CD14-positive monocyte (primary cell): ENCODE data around the gene SRD5A1. TPM values are rescaled to one million over a fixed set of nuclear protein-coding genes. Genes with fewer than 3 reads are reported as not detected.

Experiments used
- DNase-seq, 3 donors: peaks; one replicate each; pipeline ENCODE4 v3.0.0-alpha.2; 2011 to 2022
- H2AFZ ChIP-seq: 2 replicates; pipeline ENCODE4 v1.6.0; 2012; ENCODE audit warnings: mild to moderate bottlenecking, low read depth, low read length, inconsistent platforms; ENCODE audit not compliant: insufficient read depth, poor library complexity, severe bottlenecking
- H3K27ac ChIP-seq, 2 donors: 1 replicate in 1 of 2; 2 replicates in 1 of 2; pipeline ENCODE4 v1.5.1; 2012 to 2013; ENCODE audit warnings: low read length in 2 of 2, control low read depth in 1 of 2, inconsistent platforms in 1 of 2, low read depth in 1 of 2, mild to moderate bottlenecking in 1 of 2
- H3K27me3 ChIP-seq, 2 donors: one replicate each; pipeline versions ENCODE4 v1.6.0 to v1.6.1; 2011 to 2013; ENCODE audit warnings: low read length in 2 of 2; ENCODE audit not compliant: control insufficient read depth in 2 of 2, insufficient read depth in 2 of 2
- H3K36me3 ChIP-seq, 2 donors: replicated peaks in 1 of 2; 1 replicate in 1 of 2; 2 replicates in 1 of 2; pipeline versions ENCODE4 v1.5.1 to v1.6.1; 2012 to 2013; ENCODE audit warnings: low read length in 2 of 2, control low read depth in 1 of 2, inconsistent platforms in 1 of 2, mild to moderate bottlenecking in 1 of 2; ENCODE audit not compliant: insufficient read depth in 2 of 2, control insufficient read depth in 1 of 2
- H3K4me1 ChIP-seq, 2 donors: 1 replicate in 1 of 2; 2 replicates in 1 of 2; pipeline versions ENCODE4 v1.5.1 to v1.6.1; 2012 to 2013; ENCODE audit warnings: low read length in 2 of 2, control low read depth in 1 of 2, inconsistent platforms in 1 of 2, mild to moderate bottlenecking in 1 of 2, moderate library complexity in 1 of 2; ENCODE audit not compliant: insufficient read depth in 2 of 2, control insufficient read depth in 1 of 2
- H3K4me2 ChIP-seq: replicated peaks from 2 replicates; pipeline ENCODE3; 2012; ENCODE audit warnings: low read length, moderate library complexity, mild to moderate bottlenecking; ENCODE audit not compliant: poor library complexity, severe bottlenecking; ENCODE audit errors: extremely low read depth
- H3K4me3 ChIP-seq, 3 experiments: fragments of 200-600 bp in 1 of 3; sonication (generic) in 1 of 3; replicated peaks in 1 of 3; 1 replicate in 2 of 3; 2 replicates in 1 of 3; pipeline ENCODE4 v1.5.1; 2011 to 2013; ENCODE audit warnings: low read length in 3 of 3, mild to moderate bottlenecking in 3 of 3, control low read depth in 2 of 3, low read depth in 2 of 3, inconsistent platforms in 1 of 3, moderate library complexity in 1 of 3
- H3K79me2 ChIP-seq: 2 replicates; pipeline ENCODE4 v1.6.0; 2012; ENCODE audit warnings: mild to moderate bottlenecking, control low read depth, inconsistent platforms, low read length, moderate library complexity; ENCODE audit not compliant: insufficient read depth
- H3K9ac ChIP-seq: 2 replicates; pipeline ENCODE4 v1.6.0; 2017; ENCODE audit warnings: low read length, mild to moderate bottlenecking; ENCODE audit not compliant: insufficient read depth, poor library complexity, severe bottlenecking
- H3K9me3 ChIP-seq, 2 donors: replicated peaks in 1 of 2; 1 replicate in 1 of 2; 2 replicates in 1 of 2; pipeline versions ENCODE4 v1.5.1 to v1.6.1; 2012 to 2013; ENCODE audit warnings: low read length in 2 of 2, control low read depth in 1 of 2; ENCODE audit not compliant: control insufficient read depth in 1 of 2, insufficient read depth in 1 of 2
- H4K20me1 ChIP-seq: 2 replicates; pipeline ENCODE4 v1.6.0; 2012; ENCODE audit warnings: mild to moderate bottlenecking, low read length, control low read depth, moderate library complexity; ENCODE audit not compliant: insufficient read depth
- H3K27ac Mint-ChIP-seq, 7 donors: one replicate each; pipeline ENCODE4 v1.8.0; 2020; ENCODE audit warnings: mild to moderate bottlenecking in 7 of 7, mixed read lengths in 7 of 7, moderate library complexity in 6 of 7, inconsistent platforms in 2 of 7
- H3K27me3 Mint-ChIP-seq, 3 donors: one replicate each; pipeline ENCODE4 v1.8.0; 2021 to 2022; ENCODE audit warnings: low read depth in 3 of 3, mild to moderate bottlenecking in 3 of 3, mixed read lengths in 3 of 3, moderate library complexity in 3 of 3, inconsistent platforms in 1 of 3
- H3K36me3 Mint-ChIP-seq, 2 donors: one replicate each; pipeline ENCODE4 v1.8.0; 2020; ENCODE audit warnings: mixed read lengths in 2 of 2, inconsistent platforms in 1 of 2, mild to moderate bottlenecking in 1 of 2
- H3K4me1 Mint-ChIP-seq: one replicate; pipeline ENCODE4 v1.8.0; 2020; ENCODE audit warnings: mild to moderate bottlenecking, mixed read lengths
- H3K4me3 Mint-ChIP-seq, 2 donors: one replicate each; pipeline ENCODE4 v1.8.0; 2020; ENCODE audit warnings: mild to moderate bottlenecking in 2 of 2, mixed read lengths in 2 of 2, moderate library complexity in 1 of 2
- H3K9me3 Mint-ChIP-seq, 7 donors: one replicate each; pipeline ENCODE4 v1.8.0; 2020 to 2022; ENCODE audit warnings: mixed read lengths in 7 of 7, mild to moderate bottlenecking in 6 of 7, moderate library complexity in 6 of 7, inconsistent platforms in 2 of 7
- WGBS: methylation state at CpG from one replicate; pipeline ENCODE4 v1.1.5; 2013; ENCODE audit warnings: missing lambda C conversion rate; ENCODE audit not compliant: insufficient coverage; 5-methylcytosine and 5-hydroxymethylcytosine counted together
- intact Hi-C, 2 donors: fragments of 100-400 bp; cut with micrococcal nuclease; formaldehyde crosslinking; loops; one replicate each; pipeline versions ENCODE4 v1.15.0 to v1.15.1; 2023
- polyA plus RNA-seq, 3 donors: library from polyadenylated mRNA; depleted of rRNA in 1 of 3; unstranded in 2 of 3; stranded (reverse) in 1 of 3; fragments of 300-500 nt in 2 of 3; fragments of >200 nt in 1 of 3; fragmentation: Illumina TruSeq in 2 of 3; gene quantifications; 1 replicate in 2 of 3; 2 replicates in 1 of 3; pipeline ENCODE4 v1.2.3, GENCODE V29; 2012 to 2021
- TF ChIP-seq, protein P1 (sequence below): fragments of 200-600 bp; IDR thresholded peaks from one replicate; pipeline ENCODE4 v1.8.0; 2022; ENCODE audit warnings: antibody characterized with exemption, mild to moderate bottlenecking

The SRD5A1 gene
- polyA plus RNA-seq, 3 donors = 21.2 to 34.7 (median 26.0) TPM

GRCh38 chr5:6660688-6661087 lies 27.4 kb downstream of the SRD5A1 start:
- no peak overlapping the region for H3K4me2 ChIP-seq

GRCh38 chr5:6666762-6667161 lies 33.5 kb downstream of the SRD5A1 start:
- Histone ChIP-seq H3K36me3 (peaks cover 20 to 85% of the 10 kb centered on the region in 2 donors), H3K9me3 (no peaks in the 10 kb centered on the region), H3K79me2 (no peaks in the 10 kb centered on the region), H3K4me1 (no peaks in the 10 kb centered on the region), H3K9ac (no peak overlapping the region), H3K27ac (no peak overlapping the region), H2AFZ (no peak overlapping the region), H3K27me3 (no peaks in the 10 kb centered on the region), H3K4me3 (no peak overlapping the region), H4K20me1 (no peaks in the 10 kb centered on the region), H3K4me2 (no peak overlapping the region)
- intact Hi-C loops = no loop called here
- DNase-seq = no peak
- Mint-ChIP-seq H3K9me3 (peaks cover 0 to 4% (median 2%) of the 10 kb centered on the region in 7 donors), H3K4me1 (no peaks in the 10 kb centered on the region), H3K27ac (peak overlapping the region in 2 of 7 donors; percentile 53 to 64), H3K27me3 (no peaks in the 10 kb centered on the region), H3K4me3 (no peak overlapping the region), H3K36me3 (peaks cover 66 to 78% of the 10 kb centered on the region in 2 donors)
- 95% methylated on average over 15 of the region's 15 CpGs for WGBS
- TF ChIP-seq, protein P1, sequence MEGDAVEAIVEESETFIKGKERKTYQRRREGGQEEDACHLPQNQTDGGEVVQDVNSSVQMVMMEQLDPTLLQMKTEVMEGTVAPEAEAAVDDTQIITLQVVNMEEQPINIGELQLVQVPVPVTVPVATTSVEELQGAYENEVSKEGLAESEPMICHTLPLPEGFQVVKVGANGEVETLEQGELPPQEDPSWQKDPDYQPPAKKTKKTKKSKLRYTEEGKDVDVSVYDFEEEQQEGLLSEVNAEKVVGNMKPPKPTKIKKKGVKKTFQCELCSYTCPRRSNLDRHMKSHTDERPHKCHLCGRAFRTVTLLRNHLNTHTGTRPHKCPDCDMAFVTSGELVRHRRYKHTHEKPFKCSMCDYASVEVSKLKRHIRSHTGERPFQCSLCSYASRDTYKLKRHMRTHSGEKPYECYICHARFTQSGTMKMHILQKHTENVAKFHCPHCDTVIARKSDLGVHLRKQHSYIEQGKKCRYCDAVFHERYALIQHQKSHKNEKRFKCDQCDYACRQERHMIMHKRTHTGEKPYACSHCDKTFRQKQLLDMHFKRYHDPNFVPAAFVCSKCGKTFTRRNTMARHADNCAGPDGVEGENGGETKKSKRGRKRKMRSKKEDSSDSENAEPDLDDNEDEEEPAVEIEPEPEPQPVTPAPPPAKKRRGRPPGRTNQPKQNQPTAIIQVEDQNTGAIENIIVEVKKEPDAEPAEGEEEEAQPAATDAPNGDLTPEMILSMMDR = no peak

More at GRCh38 chr5:6660688-6661087, 27.4 kb downstream of the SRD5A1 start:
- TF ChIP-seq, protein P1 = no peak
- Histone ChIP-seq H3K27ac (peak overlapping the region in 1 of 2 donors; percentile 52), H3K79me2 (no peaks in the 10 kb centered on the region), H4K20me1 (no peaks in the 10 kb centered on the region), H3K9me3 (peaks cover 12 to 21% of the 10 kb centered on the region in 2 donors), H3K36me3 (peaks cover 49 to 89% of the 10 kb centered on the region in 2 donors), H2AFZ (no peak overlapping the region), H3K9ac (no peak overlapping the region), H3K27me3 (no peaks in the 10 kb centered on the region), H3K4me1 (no peaks in the 10 kb centered on the region), H3K4me3 (no peak overlapping the region)
- Mint-ChIP-seq H3K36me3 (peaks cover 77 to 95% of the 10 kb centered on the region in 2 donors), H3K27ac (peak overlapping the region in 2 of 7 donors; percentile 5 to 55), H3K4me1 (peaks cover 3% of the 10 kb centered on the region), H3K27me3 (no peaks in the 10 kb centered on the region), H3K9me3 (peaks cover 15 to 24% (median 18%) of the 10 kb centered on the region in 7 donors), H3K4me3 (peak overlapping the region in 1 of 2 donors; percentile 2)
- intact Hi-C loops = no loop called here
- no CpG with 5 or more reads among the region's 3 CpGs for WGBS
- no peak for DNase-seq
